Measurements from ENCODE around the gene NXPE3.

Gene NXPE3

DNA sequence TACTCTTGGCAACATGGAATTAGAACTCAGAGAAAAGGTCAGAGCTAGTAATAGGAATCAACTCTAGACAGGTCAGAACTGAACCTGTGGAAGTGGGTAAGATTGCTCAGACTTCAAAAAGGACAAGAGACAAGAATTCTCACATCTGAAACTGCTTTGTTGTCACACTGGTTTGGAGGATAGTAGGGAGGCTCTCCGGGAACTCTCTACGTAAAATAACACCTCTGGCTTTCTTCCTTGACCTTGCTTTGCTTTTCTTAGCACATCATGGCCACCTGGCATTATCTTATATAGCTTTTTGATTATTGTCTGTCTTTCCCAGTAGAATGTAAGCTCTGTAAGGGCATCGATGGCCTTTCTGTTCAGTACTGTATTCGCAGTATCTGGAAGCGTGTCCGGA, 57.1 kb downstream of the NXPE3 start:
- no peaks in the 10 kb centered on the region for H3K27me3 ChIP-seq (ENCODE audit: insufficient read depth, low read depth, severe bottlenecking)
- H3K36me3 ChIP-seq = no peaks in the 10 kb centered on the region
- no peak overlapping the region for H3K4me3 ChIP-seq (ENCODE audit: low read depth, low read length)
- no peaks in the 10 kb centered on the region for H3K9me3 ChIP-seq (ENCODE audit: severe bottlenecking)
- DNase-seq = no peak
- no peak overlapping the region for H3K27ac ChIP-seq
- TF ChIP-seq, protein P1, sequence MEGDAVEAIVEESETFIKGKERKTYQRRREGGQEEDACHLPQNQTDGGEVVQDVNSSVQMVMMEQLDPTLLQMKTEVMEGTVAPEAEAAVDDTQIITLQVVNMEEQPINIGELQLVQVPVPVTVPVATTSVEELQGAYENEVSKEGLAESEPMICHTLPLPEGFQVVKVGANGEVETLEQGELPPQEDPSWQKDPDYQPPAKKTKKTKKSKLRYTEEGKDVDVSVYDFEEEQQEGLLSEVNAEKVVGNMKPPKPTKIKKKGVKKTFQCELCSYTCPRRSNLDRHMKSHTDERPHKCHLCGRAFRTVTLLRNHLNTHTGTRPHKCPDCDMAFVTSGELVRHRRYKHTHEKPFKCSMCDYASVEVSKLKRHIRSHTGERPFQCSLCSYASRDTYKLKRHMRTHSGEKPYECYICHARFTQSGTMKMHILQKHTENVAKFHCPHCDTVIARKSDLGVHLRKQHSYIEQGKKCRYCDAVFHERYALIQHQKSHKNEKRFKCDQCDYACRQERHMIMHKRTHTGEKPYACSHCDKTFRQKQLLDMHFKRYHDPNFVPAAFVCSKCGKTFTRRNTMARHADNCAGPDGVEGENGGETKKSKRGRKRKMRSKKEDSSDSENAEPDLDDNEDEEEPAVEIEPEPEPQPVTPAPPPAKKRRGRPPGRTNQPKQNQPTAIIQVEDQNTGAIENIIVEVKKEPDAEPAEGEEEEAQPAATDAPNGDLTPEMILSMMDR (IDR thresholded peaks at IDR 0.05; ENCODE audit: low read depth, low read length) = no peak

DNA sequence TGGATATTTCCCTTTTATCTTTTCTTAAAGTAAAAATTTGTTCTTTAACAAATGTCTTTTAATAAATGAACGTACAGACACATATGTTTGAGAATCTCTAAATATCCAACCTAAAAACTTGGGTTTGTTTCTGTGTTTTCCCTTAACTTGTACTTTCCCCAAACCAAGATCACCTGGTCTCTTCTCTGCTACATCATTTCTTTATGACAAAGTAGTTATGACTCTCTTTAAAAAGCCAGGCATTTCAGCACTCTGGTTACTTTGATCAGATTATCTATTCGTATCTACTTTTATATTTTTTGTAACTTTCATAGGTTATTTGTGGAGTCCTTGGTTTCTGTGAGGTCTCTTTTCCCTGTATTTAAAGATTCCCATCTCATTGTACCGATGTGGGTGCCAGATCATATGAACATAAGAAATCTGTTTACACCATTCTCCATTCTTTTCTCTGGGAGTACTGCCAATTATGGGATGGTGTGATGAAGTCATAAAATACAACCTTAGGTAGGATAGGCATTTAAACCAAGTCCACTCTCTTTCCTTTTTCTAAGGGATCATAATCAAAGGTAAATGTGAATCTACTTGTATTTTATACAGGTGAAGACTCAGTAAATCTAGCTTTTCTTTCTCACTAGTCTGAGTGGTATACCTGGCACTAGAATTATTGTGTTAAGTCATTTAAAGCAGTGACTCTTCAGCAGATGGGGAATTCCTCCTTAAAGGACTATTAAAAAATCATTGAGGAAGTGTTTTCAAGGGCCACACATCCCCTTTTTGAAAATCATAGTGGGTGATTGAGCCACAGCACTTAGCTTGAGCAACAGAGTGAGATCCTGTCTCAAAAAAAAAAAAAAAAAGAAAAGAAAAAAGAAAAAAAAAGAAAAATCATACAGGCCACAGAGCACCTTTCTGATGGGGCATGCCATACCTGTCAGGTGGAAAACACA, 57.9 kb downstream of the NXPE3 start:
- H3K36me3 ChIP-seq = no peaks in the 10 kb centered on the region
- TF ChIP-seq, protein P1 (IDR thresholded peaks at IDR 0.05; ENCODE audit: low read depth, low read length) = no peak
- DNase-seq = no peak
- H3K4me3 ChIP-seq (ENCODE audit: low read depth, low read length) = no peak overlapping the region
- H3K27me3 ChIP-seq (ENCODE audit: insufficient read depth, low read depth, severe bottlenecking) = no peaks in the 10 kb centered on the region
- no peak overlapping the region for H3K27ac ChIP-seq
- no peaks in the 10 kb centered on the region for H3K9me3 ChIP-seq (ENCODE audit: severe bottlenecking)

DNA sequence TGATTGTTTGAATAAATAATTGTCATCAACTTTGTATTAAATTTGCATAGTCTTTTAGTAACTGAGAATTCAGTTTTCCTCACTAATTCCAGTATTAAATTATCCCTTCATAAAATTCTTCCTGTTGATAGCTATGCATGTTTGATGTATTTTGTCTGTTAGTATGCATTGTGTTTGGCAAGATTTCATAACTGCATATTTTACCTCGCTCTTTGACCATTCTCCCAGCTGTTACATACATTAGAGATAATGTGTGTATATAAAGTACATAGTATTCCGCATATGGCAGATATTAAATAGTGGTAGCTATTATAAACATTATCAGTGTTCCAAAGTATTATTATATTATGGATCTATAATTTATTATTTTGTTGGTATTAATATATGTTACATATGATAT, 59.7 kb downstream of the NXPE3 start:
- TF ChIP-seq, protein P1 (IDR thresholded peaks at IDR 0.05; ENCODE audit: low read depth, low read length) = no peak
- no peak for DNase-seq
- no peaks in the 10 kb centered on the region for H3K9me3 ChIP-seq (ENCODE audit: severe bottlenecking)
- no peak overlapping the region for H3K4me3 ChIP-seq (ENCODE audit: low read depth, low read length)
- no peaks in the 10 kb centered on the region for H3K36me3 ChIP-seq
- no peaks in the 10 kb centered on the region for H3K27me3 ChIP-seq (ENCODE audit: insufficient read depth, low read depth, severe bottlenecking)
- H3K27ac ChIP-seq = no peak overlapping the region

DNA sequence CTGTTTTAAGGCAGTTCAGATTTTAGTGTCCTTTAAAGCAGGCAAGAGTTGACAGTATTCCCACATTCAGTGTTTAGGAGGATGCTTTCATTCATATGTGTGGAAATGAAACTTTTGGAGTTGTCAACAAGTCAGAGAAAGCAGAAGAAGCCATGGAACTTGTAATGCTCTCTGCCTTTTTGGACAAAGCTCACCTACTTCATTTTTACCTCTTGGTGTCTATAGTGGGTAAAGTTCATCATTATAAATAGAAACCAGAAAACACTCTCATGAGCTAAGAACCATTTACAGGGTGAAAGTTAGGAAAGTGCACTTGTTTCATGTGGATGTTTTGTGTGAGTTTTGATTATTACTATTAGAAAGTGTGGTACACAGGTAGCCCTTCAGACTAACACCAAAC, 61.1 kb downstream of the NXPE3 start:
- Histone ChIP-seq H3K27ac (no peak overlapping the region), H3K36me3 (no peaks in the 10 kb centered on the region), H3K9me3 (ENCODE audit: severe bottlenecking) (no peaks in the 10 kb centered on the region), H3K4me3 (ENCODE audit: low read depth, low read length) (no peak overlapping the region), H3K27me3 (ENCODE audit: insufficient read depth, low read depth, severe bottlenecking) (no peaks in the 10 kb centered on the region)
- no peak for DNase-seq
- TF ChIP-seq, protein P1 (IDR thresholded peaks at IDR 0.05; ENCODE audit: low read depth, low read length) = no peak

DNA sequence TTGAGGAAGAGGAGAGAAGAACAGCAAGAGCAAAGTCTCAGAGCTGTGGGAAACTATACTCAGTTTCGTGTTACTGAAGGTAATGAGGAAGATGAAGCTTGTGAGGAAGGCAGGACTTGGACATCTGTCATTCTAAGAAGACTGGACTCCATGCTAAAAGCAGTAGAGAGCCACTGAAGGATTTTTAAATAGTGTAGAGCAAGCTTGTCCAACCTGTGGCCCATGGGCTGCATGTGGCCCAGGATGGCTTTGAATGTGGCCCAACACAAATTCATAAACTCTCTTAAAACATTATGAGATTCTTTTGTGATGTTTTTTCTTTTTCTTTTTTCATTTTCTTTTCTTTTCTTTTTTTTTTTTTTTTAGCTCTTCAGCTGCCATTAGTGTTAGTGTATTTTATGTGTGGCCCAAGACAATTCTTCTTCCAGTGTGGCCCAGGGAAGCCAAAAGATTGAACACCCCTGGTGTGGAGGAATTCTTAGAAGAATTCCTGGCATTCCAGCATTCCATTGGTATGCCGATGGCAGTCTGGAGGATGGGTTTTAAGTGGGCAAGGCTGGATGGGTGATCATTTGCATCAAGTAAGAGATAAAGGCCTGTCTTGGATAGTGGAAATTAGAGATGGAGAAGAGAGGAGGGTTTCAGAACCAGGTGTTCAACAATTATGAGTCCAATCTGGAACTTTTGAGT, 63.4 kb downstream of the NXPE3 start:
- H3K27me3 ChIP-seq (ENCODE audit: insufficient read depth, low read depth, severe bottlenecking) = no peaks in the 10 kb centered on the region
- TF ChIP-seq, protein P1 (IDR thresholded peaks at IDR 0.05; ENCODE audit: low read depth, low read length) = no peak
- no peak overlapping the region for H3K4me3 ChIP-seq (ENCODE audit: low read depth, low read length)
- DNase-seq = no peak
- H3K36me3 ChIP-seq = no peaks in the 10 kb centered on the region
- H3K9me3 ChIP-seq (ENCODE audit: severe bottlenecking) = no peaks in the 10 kb centered on the region
- H3K27ac ChIP-seq = no peak overlapping the region
